Stimulated activated CD8-positive, alpha-beta memory T cell treated with anti-CD3 and anti-CD28 coated beads, Interleukin-15, amount 100 ng/mL, for 4 hours (primary cell): Measurements from ENCODE around the gene HDAC3.
A peak's percentile ranks its signal among the peaks of the same experiment; 100 is the strongest.
"Not testable (repeated sequence)": the region's sequence is repeated elsewhere in the genome, so short reads cannot be mapped to it uniquely, and the experiment has no call there.

Source experiments
- DNase-seq, 2 donors: peaks; one replicate each; pipeline ENCODE4 v3.0.0-alpha.2; 2020; ENCODE audit warnings: low read depth in 2 of 2

Gene HDAC3

DNA sequence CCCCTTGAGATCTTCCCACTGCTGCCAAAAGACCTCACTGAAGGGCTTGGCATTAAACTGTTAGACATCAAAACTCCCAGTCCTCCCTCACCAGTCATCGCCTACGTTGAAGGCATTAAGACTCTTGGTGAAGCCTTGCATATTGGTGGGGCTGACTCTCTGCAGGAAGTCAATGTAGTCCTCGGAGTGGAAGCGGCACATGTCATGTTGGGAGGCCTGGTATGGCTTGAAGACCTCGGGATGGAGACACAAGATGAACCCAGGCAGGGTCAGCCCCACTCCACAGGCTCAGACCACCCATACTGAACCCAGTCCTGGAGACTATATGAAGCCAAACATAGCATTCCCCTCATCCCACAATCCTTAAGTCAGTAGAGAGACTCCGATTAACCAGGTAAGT is 1.9 kb downstream of the HDAC3 start:
- no peak for DNase-seq

GRCh38 chr5:141633871-141634561 is 2.6 kb downstream of the HDAC3 start:
- no peak for DNase-seq

DNA sequence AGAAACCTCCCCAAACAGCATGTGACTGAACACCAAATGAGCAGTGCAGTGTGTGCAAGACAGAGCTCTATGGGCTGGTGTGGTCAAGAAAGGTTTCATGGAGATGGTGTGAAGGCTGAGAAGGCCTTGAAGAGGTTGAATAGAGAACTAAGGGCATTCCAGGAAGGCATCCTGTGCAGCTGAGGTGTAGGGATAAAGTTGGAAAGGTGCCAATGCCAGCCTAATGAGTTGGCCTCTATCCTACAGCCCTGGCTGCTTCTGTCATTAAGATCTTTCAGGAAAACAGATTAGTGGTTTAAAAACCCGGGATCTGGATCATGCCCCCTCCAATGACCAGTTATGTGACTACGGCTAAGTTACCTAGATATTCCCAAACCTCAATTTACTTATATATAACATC is 4.0 kb downstream of the HDAC3 start:
- DNase-seq: no peak

DNA sequence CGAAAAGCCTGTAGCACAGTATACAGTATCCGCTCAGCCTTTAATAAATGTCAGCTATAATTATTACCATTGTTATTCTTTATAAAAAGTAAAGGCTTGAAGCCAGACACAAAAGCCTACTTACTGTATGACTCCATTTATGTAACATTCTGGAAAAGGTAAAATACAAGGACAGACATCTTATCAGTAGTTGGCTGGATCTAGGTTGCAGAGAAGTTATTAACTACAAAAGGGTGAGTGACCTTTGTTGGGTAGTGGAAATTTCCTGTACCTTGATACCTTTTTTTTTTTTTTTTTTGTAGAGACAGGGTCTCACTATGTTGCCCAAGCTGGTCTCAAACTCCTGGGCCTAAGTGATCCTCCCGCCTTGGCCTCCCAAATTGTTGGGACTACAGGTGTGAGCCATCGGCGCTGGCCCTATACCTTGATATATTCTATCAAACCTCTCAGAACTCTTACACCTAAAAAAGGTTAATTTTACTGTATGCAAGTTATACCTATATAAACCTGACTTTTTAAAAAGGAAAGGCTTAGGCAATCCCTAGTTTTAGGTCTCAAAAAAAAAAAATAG is 6.0 kb downstream of the HDAC3 start:
- DNase-seq: no peak

DNA sequence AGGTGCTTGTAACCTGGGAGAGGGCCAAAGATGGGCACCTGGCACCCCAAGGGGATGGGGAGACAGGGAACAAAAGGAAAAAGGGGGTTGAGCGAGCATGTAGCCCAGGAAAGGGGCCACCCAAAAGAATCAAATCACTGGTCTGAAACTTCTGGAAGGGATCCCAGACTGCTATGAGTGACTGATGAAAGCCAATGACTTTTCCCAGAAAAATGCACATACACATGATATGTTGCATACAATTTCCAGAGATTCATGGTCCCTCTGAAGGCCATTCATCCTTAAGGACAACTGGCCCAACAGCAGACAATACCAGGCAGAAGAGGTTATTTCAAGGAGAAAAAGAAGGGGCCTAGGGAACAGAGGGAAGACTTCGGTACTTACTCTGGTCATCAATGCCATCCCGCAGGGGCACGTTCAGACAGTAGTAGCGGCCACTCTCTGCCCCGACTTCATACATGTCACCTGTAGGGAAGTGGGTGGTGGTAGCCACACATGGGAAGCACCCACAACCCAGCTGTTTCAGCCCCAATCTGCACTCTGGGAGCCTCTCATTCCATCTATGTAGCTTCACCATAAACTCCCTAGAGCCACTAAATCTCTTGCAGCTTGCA is 8.4 kb downstream of the HDAC3 start:
- DNase-seq: no peak

GRCh38 chr5:141623611-141624010 is 13.0 kb downstream of the HDAC3 start:
- no peak for DNase-seq

GRCh38 chr5:141623186-141623585 is 13.5 kb downstream of the HDAC3 start:
- DNase-seq: no peak

GRCh38 chr5:141618804-141619554 is 17.7 kb downstream of the HDAC3 start, which contains the start of gene DIAPH1:
DIAPH1 (minus strand) TSS chr5:141619000; CDS start chr5:141618914, 86 bp downstream.
- peak; percentile 98 for DNase-seq

GRCh38 chr5:141618030-141618803 is 18.4 kb downstream of the HDAC3 start:
- DNase-seq: peak in 1 of 2 donors; percentile 15

- no peak for DNase-seq
Observed at GRCh38 chr5:141617682-141618029, 19.0 kb downstream of the HDAC3 start.

GRCh38 chr5:141617128-141617527 is 19.5 kb downstream of the HDAC3 start:
- DNase-seq: no peak

DNA sequence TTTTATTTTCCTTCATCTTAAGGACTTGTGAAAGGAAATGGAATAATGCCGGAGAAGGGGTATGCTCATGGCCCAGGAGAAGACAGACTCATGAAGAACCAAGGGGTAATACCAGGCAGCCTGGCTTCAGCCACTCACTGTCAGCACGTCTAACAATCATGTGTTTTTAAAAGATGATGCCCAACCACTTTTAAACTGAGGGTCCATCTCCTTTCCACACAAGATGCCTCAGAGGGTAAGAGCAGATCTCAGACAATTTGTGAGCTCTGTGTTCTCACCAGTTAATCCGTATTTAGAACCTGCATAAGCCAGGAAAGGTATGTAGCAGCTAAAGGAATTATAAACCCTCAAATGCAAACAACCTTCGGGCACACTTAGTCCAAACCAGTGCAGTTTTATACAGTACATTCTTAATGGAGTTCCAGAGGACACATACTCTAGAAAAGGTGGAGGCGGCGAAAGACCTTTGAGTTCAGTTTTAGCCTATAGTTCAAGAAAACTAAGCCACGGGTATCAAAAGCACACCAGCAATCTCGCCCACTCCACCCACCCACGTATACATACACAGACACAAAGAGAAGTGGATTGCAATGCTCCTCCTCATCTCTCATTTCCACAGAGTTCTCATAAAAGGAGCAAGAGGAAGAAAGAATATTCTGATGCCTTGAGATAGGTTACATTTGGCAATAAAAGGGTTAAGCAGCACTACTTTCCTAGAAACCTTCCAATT is 20.5 kb downstream of the HDAC3 start:
- no peak for DNase-seq

DNA sequence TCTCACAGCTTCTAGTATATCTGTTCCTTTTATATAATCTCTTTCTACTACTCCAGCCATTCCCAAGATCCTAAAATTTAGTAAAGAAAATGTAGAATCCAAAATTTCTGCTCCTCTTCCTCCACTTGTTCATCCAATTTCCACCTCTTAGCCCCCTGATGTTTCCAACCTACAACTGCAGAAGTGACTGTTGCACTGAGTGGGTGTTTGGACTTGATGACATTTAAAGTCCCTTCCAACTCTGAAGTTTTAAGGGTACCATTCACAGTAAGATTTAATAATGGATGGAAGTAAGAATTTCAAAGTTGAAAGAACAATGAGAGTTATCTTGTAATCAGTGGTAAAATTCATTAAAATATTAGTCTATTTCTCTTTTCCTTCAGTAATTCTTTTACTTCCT is 23.3 kb downstream of the HDAC3 start:
- no peak for DNase-seq

DNA sequence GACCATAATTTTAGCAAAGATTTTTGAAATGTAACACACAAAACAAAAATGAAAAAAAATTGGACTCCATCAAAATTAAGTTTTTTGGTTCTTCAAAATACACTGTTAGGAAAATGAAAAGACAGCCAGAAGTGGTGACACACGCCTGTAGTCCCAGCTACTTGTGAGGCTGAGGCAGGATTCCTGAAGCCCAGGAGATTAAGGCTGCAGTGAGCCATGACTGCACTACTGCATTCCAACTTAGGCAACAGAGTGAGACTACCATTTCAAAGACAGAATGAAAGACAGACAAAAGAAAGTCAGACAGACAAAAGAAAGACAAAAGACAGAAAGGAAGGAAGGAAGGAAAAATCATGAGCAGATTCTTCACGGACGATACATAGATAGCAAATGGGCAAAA is 25.4 kb downstream of the HDAC3 start:
- no peak for DNase-seq

- not testable (repeated sequence) for DNase-seq
Observed at GRCh38 chr5:141609921-141610320, 26.7 kb downstream of the HDAC3 start.

DNA sequence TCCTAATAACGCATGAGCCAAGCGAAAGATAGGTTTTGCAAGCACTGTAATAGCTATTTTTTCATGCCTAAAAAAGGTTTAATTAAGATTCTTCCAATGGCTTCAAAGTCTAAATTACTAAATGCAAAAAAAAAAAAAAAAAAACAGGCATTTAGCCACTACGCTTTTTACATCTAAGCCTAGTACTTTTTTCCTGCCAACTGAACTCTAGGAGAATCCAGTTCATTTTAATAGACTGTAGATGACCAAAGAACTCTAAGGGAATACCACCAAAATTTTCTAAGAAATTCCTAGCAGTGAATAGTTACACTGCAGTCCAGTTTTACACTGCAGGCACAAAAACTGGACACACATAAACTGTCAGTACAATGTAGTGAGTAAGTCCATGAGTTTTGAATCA is 27.6 kb downstream of the HDAC3 start:
- DNase-seq: no peak

DNA sequence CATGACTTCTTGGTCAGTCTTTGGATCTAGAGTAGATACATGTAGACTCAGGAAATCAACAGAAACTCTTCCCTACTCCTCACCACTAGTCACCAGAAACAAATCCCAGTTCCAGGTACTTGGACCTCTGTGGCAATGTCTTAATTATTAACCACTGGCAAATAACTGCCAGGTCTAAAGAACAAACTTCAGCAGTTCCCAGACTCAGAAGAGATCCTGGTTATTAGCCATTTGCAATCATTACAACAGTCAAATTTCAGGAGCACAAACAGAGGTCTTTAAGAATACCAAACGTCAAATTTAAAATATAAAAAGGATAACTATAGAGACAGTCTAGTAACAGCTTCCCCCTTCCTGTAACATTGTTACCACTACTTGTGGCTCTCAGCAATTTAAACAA is 28.1 kb downstream of the HDAC3 start:
- no peak for DNase-seq

DNA sequence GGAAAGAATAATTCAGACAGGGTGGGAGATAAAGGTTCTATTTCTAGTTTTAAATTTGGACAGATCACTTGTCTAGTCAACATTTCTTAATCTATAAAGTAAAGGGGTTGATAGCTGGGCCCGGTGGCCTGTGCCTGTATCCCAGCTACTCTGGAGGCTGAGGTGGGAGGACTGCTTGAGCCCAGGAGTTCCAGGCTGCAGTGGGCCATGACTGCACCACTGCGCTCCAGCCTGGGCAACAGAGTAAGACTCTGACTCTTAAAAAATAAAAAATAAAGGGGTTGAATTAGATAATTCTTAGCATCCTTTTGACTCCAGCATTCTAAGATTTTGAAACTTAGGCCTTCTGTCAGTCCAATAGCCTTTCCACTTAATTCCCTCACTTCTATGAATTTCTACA is 28.6 kb downstream of the HDAC3 start:
- no peak for DNase-seq

- DNase-seq: peak; percentile 20 to 69
Observed at GRCh38 chr5:141605523-141606277, 30.9 kb downstream of the HDAC3 start.

GRCh38 chr5:141603923-141604717 is 32.5 kb downstream of the HDAC3 start:
- DNase-seq: no peak
